Measurements from ENCODE around the gene SLC24A3. TPM values are rescaled to one million over a fixed set of nuclear protein-coding genes. Genes with fewer than 3 reads are reported as not detected.
A peak's percentile ranks its signal among the peaks of the same experiment; 100 is the strongest.

Gene SLC24A3
- total RNA-seq, 3 donors from 2014 or later = 4.3 to 34.9 (median 5.7) TPM

DNA sequence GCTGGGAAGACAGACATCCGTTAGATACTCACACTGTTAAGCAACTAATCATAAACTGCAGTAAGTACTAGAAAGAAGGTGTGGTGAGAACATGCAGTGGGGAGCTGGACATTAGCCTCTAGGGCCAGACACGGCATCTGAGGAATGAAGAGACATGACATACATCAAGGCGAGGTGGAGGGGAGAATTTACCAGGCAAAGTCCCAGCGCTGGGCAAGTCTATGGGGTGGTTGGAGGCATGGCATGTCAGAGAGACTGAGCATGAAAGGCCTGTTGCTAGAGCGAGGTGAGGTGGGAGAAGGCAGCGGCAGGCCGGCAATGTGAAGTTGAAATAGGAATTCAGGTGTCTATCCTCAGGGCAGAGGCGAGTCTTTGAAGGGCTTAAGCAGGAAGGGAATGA is 31.8 kb downstream of the SLC24A3 start:
- intact Hi-C loops (cut with DNase I, micrococcal nuclease) = no loop called here
- Histone ChIP-seq H3K36me3 (ENCODE audit: low read depth) (no peaks in the 10 kb centered on the region), H3K4me3 (no peak overlapping the region), H3K9me3 (no peaks in the 10 kb centered on the region), H3K4me1 (ENCODE audit: low read depth) (peaks cover 2% of the 10 kb centered on the region)
- ATAC-seq (no peak), DNase-seq (no peak)
- no peak for TF ChIP-seq CTCF (IDR thresholded peaks at IDR 0.05)

DNA sequence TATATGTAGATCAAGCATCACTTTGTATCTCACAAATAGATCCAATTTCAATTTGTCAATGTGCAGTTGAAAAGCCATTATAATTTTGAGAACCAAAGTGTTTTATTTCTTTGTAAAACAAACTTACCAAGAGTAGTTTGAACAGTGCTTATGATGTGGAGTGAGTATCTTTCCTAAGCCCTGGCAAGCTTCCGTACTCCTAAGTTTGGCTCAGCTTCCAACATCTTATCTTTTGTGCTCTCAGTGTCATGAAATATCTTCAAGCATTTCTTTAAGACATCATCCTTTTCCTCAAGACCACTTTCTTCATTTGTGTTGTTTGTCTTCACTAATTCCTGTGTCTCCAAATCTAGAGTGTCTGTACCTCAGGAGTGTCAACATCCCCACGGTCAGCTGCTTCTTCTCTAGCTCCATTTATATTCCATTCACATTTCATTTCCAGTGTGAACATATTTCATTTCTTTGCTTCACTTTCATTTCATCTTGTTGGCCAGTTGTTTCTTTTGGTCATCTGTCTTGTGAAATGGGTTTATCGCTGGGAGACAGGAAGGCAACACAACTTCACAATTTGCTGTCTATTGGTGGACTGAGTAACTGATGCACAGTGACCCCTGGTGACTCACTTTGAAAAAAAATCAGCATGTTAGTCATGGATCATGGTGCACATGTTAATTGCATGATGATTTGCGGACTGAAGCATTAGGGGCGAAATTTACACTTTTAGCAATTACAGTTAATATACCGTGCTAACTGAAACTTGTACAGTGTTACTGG is 36.9 kb downstream of the SLC24A3 start:
- ATAC-seq = peak; percentile 41
- Histone ChIP-seq H3K36me3 (ENCODE audit: low read depth) (no peaks in the 10 kb centered on the region), H3K9me3 (no peaks in the 10 kb centered on the region), H3K4me1 (ENCODE audit: low read depth) (no peaks in the 10 kb centered on the region), H3K4me3 (no peak overlapping the region)
- peak in 1 of 3 donors; percentile 21 for DNase-seq
- intact Hi-C loops (cut with DNase I, micrococcal nuclease) = no loop called here
- no peak for TF ChIP-seq CTCF (IDR thresholded peaks at IDR 0.05)

DNA sequence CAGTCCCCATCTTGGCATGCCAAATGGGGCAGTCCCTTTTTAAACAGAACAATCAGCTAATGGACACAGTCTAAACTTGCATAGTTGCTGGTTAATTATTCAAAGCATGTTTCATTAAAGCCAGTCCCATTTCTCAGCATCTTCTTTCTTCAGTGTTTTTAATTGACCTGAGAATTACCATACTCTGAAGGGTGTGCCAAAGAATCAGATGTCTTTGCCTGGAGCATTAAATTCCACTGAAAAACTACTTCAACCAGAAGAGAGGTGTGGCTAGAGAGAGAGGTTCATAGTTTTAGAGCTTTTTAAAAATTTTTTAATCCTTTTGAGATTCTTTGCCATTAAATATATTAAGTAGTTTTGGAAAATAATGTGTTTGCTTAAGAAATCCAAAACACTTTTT is 37.9 kb downstream of the SLC24A3 start:
- Histone ChIP-seq H3K9me3 (no peaks in the 10 kb centered on the region), H3K4me3 (no peak overlapping the region), H3K4me1 (ENCODE audit: low read depth) (no peaks in the 10 kb centered on the region), H3K36me3 (ENCODE audit: low read depth) (no peaks in the 10 kb centered on the region)
- intact Hi-C loops (cut with DNase I, micrococcal nuclease) = no loop called here
- no peak for TF ChIP-seq CTCF (IDR thresholded peaks at IDR 0.05)
- DNase-seq (no peak), ATAC-seq (no peak)

GRCh38 chr20:19251506-19251905 is 39.1 kb downstream of the SLC24A3 start:
- Histone ChIP-seq H3K9me3 (no peaks in the 10 kb centered on the region), H3K4me1 (ENCODE audit: low read depth) (no peaks in the 10 kb centered on the region), H3K4me3 (no peak overlapping the region), H3K36me3 (ENCODE audit: low read depth) (no peaks in the 10 kb centered on the region)
- no peak for ATAC-seq
- no peak for DNase-seq
- intact Hi-C loops (cut with DNase I, micrococcal nuclease) = no loop called here
- TF ChIP-seq CTCF (IDR thresholded peaks at IDR 0.05) = no peak

- H3K4me3 ChIP-seq = no peak overlapping the region
- no peak for DNase-seq
- no peak for TF ChIP-seq CTCF (IDR thresholded peaks at IDR 0.05)
- no peaks in the 10 kb centered on the region for H3K9me3 ChIP-seq
- no peak for ATAC-seq
- no peaks in the 10 kb centered on the region for H3K4me1 ChIP-seq (ENCODE audit: low read depth)
- no peaks in the 10 kb centered on the region for H3K36me3 ChIP-seq (ENCODE audit: low read depth)
- intact Hi-C loops (cut with DNase I, micrococcal nuclease) = no loop called here
These were observed 39.5 kb downstream of the SLC24A3 start for GRCh38 chr20:19251958-19252357.
